HCT116 (cell line): ENCODE measurements around the gene CLIC3. TPM values are rescaled to one million over a fixed set of nuclear protein-coding genes. Genes with fewer than 3 reads are reported as not detected.

Source experiments
- ATAC-seq: fragments of 200-7000 bp; cut with Tn5 transposase; 2 replicates; pipeline ENCODE4 v1.9.1; 2020; ENCODE audit warnings: mild to moderate bottlenecking, moderate library complexity
- BruUV-seq: library from RNA; stranded (reverse); fragments of 400-500 nt; replicated peaks from 2 replicates; lab custom pipeline; 2021; lab: Mats Ljungman, UMichigan
- CTCF ChIA-PET: fragments of 300-600 bp; sonication (Branson Sonifier 250); formaldehyde crosslinking; loops from one replicate; lab custom pipeline; 2021; ENCODE audit warnings: antibody characterized with exemption; lab: Charles Lee
- POLR2A ChIA-PET: fragments of 300-600, 350-600 bp; sonication (Branson Sonifier 250); formaldehyde crosslinking; loops from one replicate; lab custom pipeline; 2021; ENCODE audit warnings: antibody characterized with exemption; lab: Charles Lee
- RAD21 ChIA-PET, 2 experiments: fragments of 300-600 bp; sonication (Branson Sonifier 250); formaldehyde crosslinking; loops; one replicate each; lab custom pipeline; 2023; ENCODE audit warnings: low total read pairs in 2 of 2; ENCODE audit not compliant: uncharacterized antibody in 2 of 2, unreplicated experiment in 2 of 2, low non-redundant PET in 1 of 2; lab: Charles Lee
- DNase-seq: peaks from one replicate; pipeline ENCODE4 v3.0.0-alpha.2; 2010; ENCODE audit warnings: low read depth, low spot score
- H2AFZ ChIP-seq: fragments of 200-600 bp; shearing (Covaris generic), sonication (generic); 2 replicates; pipeline ENCODE4 v1.6.1; 2017; ENCODE audit warnings: low read depth, mixed run types, mixed read lengths, antibody characterized with exemption, low read length; ENCODE audit not compliant: poor library complexity, severe bottlenecking
- H3K27ac ChIP-seq: 2 replicates; pipeline ENCODE4 v1.5.1; 2012; ENCODE audit warnings: low read depth, low read length
- H3K27me3 ChIP-seq: fragments of 200-600 bp; sonication (generic); 2 replicates; pipeline ENCODE4 v1.6.1; 2016; ENCODE audit warnings: mixed run types, low read length, mixed read lengths; ENCODE audit not compliant: insufficient read depth
- H3K36me3 ChIP-seq, 2 experiments: fragments of 200-500 bp in 1 of 2; fragments of 200-600 bp in 1 of 2; sonication (Bioruptor generic) in 1 of 2; sonication (generic) in 1 of 2; 2 replicates each; pipeline versions ENCODE4 v1.5.1 to v1.6.1; 2014 to 2016; ENCODE audit warnings: low read length in 2 of 2, inconsistent platforms in 1 of 2, mixed read lengths in 1 of 2, mixed run types in 1 of 2; ENCODE audit not compliant: insufficient read depth in 2 of 2, control insufficient read depth in 1 of 2
- H3K4me1 ChIP-seq, 2 experiments: fragments of 200-600 bp in 1 of 2; sonication (generic) in 1 of 2; 2 replicates each; pipeline versions ENCODE4 v1.5.1 to v1.6.1; 2012 to 2017; ENCODE audit warnings: low read length in 2 of 2, inconsistent platforms in 1 of 2, mild to moderate bottlenecking in 1 of 2, mixed read lengths in 1 of 2, mixed run types in 1 of 2, moderate library complexity in 1 of 2; ENCODE audit not compliant: insufficient read depth in 2 of 2, control insufficient read depth in 1 of 2
- H3K4me2 ChIP-seq: fragments of 200-600 bp; sonication (generic); 2 replicates; pipeline ENCODE4 v1.6.1; 2017; ENCODE audit warnings: mixed run types, low read length, mixed read lengths
- H3K4me3 ChIP-seq, 2 experiments: fragments of 200-600 bp in 1 of 2; sonication (generic) in 1 of 2; replicated peaks in 1 of 2; 2 replicates each; pipeline ENCODE4 v1.5.1; 2011 to 2016; ENCODE audit warnings: low read length in 2 of 2, control low read depth in 1 of 2, low read depth in 1 of 2, mild to moderate bottlenecking in 1 of 2, mixed read lengths in 1 of 2, mixed run types in 1 of 2
- H3K79me2 ChIP-seq: fragments of 200-600 bp; sonication (generic); 2 replicates; pipeline ENCODE4 v1.6.1; 2017; ENCODE audit warnings: mild to moderate bottlenecking, mixed run types, low read length, moderate library complexity, mixed read lengths; ENCODE audit not compliant: insufficient read depth
- H3K9ac ChIP-seq: fragments of 200-600 bp; sonication (generic); 2 replicates; pipeline ENCODE4 v1.6.1; 2016; ENCODE audit warnings: low read length, mixed read lengths
- H3K9me2 ChIP-seq: fragments of 200-600 bp; sonication (generic), shearing (Covaris generic); 2 replicates; pipeline ENCODE4 v1.6.1; 2017; ENCODE audit warnings: mixed run types, mild to moderate bottlenecking, moderate library complexity; ENCODE audit not compliant: insufficient read depth
- H3K9me3 ChIP-seq, 2 experiments: fragments of 200-500 bp in 1 of 2; fragments of 200-600 bp in 1 of 2; sonication (Bioruptor generic) in 1 of 2; sonication (generic) in 1 of 2; 2 replicates each; pipeline ENCODE4 v1.6.1; 2014 to 2017; ENCODE audit warnings: low read length in 2 of 2, mixed read lengths in 2 of 2, inconsistent platforms in 1 of 2, low read depth in 1 of 2, mild to moderate bottlenecking in 1 of 2, mixed run types in 1 of 2, moderate library complexity in 1 of 2; ENCODE audit not compliant: control insufficient read depth in 1 of 2, insufficient read depth in 1 of 2
- H4K20me1 ChIP-seq: fragments of 200-600 bp; sonication (generic), shearing (Covaris generic); 2 replicates; pipeline ENCODE4 v1.6.1; 2017; ENCODE audit warnings: mixed run types, mild to moderate bottlenecking, moderate library complexity; ENCODE audit not compliant: insufficient read depth
- CBX3 ChIP-seq: IDR thresholded peaks from 2 replicates; pipeline ENCODE4 v1.6.1; 2012; ENCODE audit warnings: low read depth
- CEBPB ChIP-seq: IDR thresholded peaks from 2 replicates; pipeline ENCODE4 v1.6.1; 2012; ENCODE audit warnings: low read depth
- CTCF ChIP-seq, 3 experiments: fragments of 200-600 bp in 1 of 3; sonication (generic) in 1 of 3; IDR thresholded peaks in 2 of 3; conservative IDR thresholded peaks in 1 of 3; 2 replicates each; pipeline ENCODE4 v1.5.1; 2012 to 2017; ENCODE audit warnings: low read depth in 2 of 3, low read length in 2 of 3, antibody characterized with exemption in 1 of 3, borderline replicate concordance in 1 of 3, control low read depth in 1 of 3, mild to moderate bottlenecking in 1 of 3, mixed read lengths in 1 of 3, mixed run types in 1 of 3, moderate library complexity in 1 of 3; ENCODE audit not compliant: insufficient read depth in 1 of 3
- EGR1 ChIP-seq: IDR thresholded peaks from 2 replicates; pipeline ENCODE4 v1.6.1; 2012; ENCODE audit warnings: low read depth
- EZH2phosphoT487 ChIP-seq: fragments of 200-600 bp; IDR thresholded peaks from 2 replicates; pipeline ENCODE4 v1.6.1; 2018; ENCODE audit warnings: antibody characterized with exemption, borderline replicate concordance
- FOSL1 ChIP-seq: IDR thresholded peaks from 2 replicates; pipeline ENCODE4 v1.6.1; 2012; ENCODE audit warnings: low read depth
- POLR2A ChIP-seq: IDR thresholded peaks from 2 replicates; pipeline ENCODE4 v1.7.0; 2011; ENCODE audit warnings: borderline replicate concordance; ENCODE audit not compliant: insufficient read depth, insufficient read length; ENCODE audit errors: extremely low read depth
- POLR2AphosphoS5 ChIP-seq: IDR thresholded peaks from 2 replicates; pipeline ENCODE4 v1.6.1; 2011; ENCODE audit warnings: mild to moderate bottlenecking, low read depth, low read length, moderate library complexity
- RAD21 ChIP-seq: IDR thresholded peaks from 2 replicates; pipeline ENCODE4 v1.6.1; 2012; ENCODE audit warnings: low read depth, mild to moderate bottlenecking
- SIN3A ChIP-seq: IDR thresholded peaks from 2 replicates; pipeline ENCODE4 v1.6.1; 2012; ENCODE audit warnings: low read depth
- SP1 ChIP-seq: IDR thresholded peaks from 2 replicates; pipeline ENCODE4 v1.6.1; 2012; ENCODE audit warnings: low read depth
- SRF ChIP-seq: IDR thresholded peaks from 2 replicates; pipeline ENCODE4 v1.6.1; 2012; ENCODE audit warnings: low read depth
- TCF7L2 ChIP-seq: IDR thresholded peaks from 2 replicates; pipeline ENCODE4 v1.7.0; 2011; ENCODE audit warnings: borderline replicate concordance, inconsistent platforms; ENCODE audit not compliant: insufficient read depth, insufficient read length; ENCODE audit errors: extremely low read depth
- YY1 ChIP-seq: IDR thresholded peaks from 2 replicates; pipeline ENCODE4 v1.6.1; 2011; ENCODE audit warnings: low read length, low read depth, moderate library complexity, mild to moderate bottlenecking; ENCODE audit not compliant: insufficient replicate concordance; ENCODE audit errors: extremely low read depth
- ZFX ChIP-seq: fragments of 450-650 bp; IDR thresholded peaks from 2 replicates; pipeline ENCODE4 v1.6.1; 2017
- ZNF274 ChIP-seq: fragments of 200-500 bp; sonication (Bioruptor generic); IDR thresholded peaks from 2 replicates; pipeline ENCODE4 v1.6.1; 2014; ENCODE audit warnings: mild to moderate bottlenecking, low read depth, low read length, inconsistent platforms
- intact Hi-C: fragments of 100-400 bp; cut with micrococcal nuclease; formaldehyde crosslinking; loops from 2 replicates; pipeline ENCODE4 v1.10.0; 2022
- total RNA-seq: library from RNA; stranded (reverse); gene quantifications from one replicate; pipeline ENCODE4 v1.2.1, GENCODE V29; 2021; ENCODE audit not compliant: unreplicated experiment
- TF ChIP-seq, protein P1 (sequence below): IDR thresholded peaks from 2 replicates; pipeline ENCODE4 v1.6.1; 2012
- TF ChIP-seq, protein P2 (sequence below): IDR thresholded peaks from 2 replicates; pipeline ENCODE4 v1.6.1; 2012
- TF ChIP-seq, protein P3 (sequence below): IDR thresholded peaks from 2 replicates; pipeline ENCODE4 v1.6.1; 2011; ENCODE audit warnings: mild to moderate bottlenecking, low read length, moderate library complexity; ENCODE audit not compliant: insufficient replicate concordance; ENCODE audit errors: extremely low read depth
- TF ChIP-seq, protein P4 (sequence below): IDR thresholded peaks from 2 replicates; pipeline ENCODE4 v1.6.1; 2012; ENCODE audit warnings: low read depth

Gene CLIC3
- total RNA-seq, 1 experiment from 2014 or later, result 8.4 TPM

- POLR2A ChIA-PET, result no interaction called here
Measured at GRCh38 chr9:137013571-137013940, 17.2 kb upstream of the CLIC3 start.

More at GRCh38 chr9:137013571-137013940, 17.2 kb upstream of the CLIC3 start:
- CTCF ChIA-PET, result no interaction called here
- DNase-seq, result no peak
- no peaks in the 10 kb centered on the region for H3K9me3 ChIP-seq
- no peak overlapping the region for H3K4me3 ChIP-seq
- no peak overlapping the region for H3K9ac ChIP-seq
- no peaks in the 10 kb centered on the region for H3K27me3 ChIP-seq
- no peak for TF ChIP-seq CTCF (IDR thresholded peaks at IDR 0.05 in 2 of 3, conservative IDR thresholded peaks at IDR 0.05 in 1 of 3; ENCODE audit: borderline replicate concordance in 1 of 3, insufficient read depth in 1 of 3, low read depth in 2 of 3, low read length in 2 of 3)
- no peak for TF ChIP-seq EZH2phosphoT487
- TF ChIP-seq, protein P1, sequence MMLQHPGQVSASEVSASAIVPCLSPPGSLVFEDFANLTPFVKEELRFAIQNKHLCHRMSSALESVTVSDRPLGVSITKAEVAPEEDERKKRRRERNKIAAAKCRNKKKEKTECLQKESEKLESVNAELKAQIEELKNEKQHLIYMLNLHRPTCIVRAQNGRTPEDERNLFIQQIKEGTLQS, result no peak
- TF ChIP-seq ZFX, result no peak
- TF ChIP-seq SIN3A, result no peak
- TF ChIP-seq, protein P2, sequence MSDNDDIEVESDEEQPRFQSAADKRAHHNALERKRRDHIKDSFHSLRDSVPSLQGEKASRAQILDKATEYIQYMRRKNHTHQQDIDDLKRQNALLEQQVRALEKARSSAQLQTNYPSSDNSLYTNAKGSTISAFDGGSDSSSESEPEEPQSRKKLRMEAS, result no peak
- TF ChIP-seq, protein P3, sequence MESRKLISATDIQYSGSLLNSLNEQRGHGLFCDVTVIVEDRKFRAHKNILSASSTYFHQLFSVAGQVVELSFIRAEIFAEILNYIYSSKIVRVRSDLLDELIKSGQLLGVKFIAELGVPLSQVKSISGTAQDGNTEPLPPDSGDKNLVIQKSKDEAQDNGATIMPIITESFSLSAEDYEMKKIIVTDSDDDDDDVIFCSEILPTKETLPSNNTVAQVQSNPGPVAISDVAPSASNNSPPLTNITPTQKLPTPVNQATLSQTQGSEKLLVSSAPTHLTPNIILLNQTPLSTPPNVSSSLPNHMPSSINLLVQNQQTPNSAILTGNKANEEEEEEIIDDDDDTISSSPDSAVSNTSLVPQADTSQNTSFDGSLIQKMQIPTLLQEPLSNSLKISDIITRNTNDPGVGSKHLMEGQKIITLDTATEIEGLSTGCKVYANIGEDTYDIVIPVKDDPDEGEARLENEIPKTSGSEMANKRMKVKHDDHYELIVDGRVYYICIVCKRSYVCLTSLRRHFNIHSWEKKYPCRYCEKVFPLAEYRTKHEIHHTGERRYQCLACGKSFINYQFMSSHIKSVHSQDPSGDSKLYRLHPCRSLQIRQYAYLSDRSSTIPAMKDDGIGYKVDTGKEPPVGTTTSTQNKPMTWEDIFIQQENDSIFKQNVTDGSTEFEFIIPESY, result no peak
- TF ChIP-seq RAD21, result no peak
- TF ChIP-seq, protein P4, sequence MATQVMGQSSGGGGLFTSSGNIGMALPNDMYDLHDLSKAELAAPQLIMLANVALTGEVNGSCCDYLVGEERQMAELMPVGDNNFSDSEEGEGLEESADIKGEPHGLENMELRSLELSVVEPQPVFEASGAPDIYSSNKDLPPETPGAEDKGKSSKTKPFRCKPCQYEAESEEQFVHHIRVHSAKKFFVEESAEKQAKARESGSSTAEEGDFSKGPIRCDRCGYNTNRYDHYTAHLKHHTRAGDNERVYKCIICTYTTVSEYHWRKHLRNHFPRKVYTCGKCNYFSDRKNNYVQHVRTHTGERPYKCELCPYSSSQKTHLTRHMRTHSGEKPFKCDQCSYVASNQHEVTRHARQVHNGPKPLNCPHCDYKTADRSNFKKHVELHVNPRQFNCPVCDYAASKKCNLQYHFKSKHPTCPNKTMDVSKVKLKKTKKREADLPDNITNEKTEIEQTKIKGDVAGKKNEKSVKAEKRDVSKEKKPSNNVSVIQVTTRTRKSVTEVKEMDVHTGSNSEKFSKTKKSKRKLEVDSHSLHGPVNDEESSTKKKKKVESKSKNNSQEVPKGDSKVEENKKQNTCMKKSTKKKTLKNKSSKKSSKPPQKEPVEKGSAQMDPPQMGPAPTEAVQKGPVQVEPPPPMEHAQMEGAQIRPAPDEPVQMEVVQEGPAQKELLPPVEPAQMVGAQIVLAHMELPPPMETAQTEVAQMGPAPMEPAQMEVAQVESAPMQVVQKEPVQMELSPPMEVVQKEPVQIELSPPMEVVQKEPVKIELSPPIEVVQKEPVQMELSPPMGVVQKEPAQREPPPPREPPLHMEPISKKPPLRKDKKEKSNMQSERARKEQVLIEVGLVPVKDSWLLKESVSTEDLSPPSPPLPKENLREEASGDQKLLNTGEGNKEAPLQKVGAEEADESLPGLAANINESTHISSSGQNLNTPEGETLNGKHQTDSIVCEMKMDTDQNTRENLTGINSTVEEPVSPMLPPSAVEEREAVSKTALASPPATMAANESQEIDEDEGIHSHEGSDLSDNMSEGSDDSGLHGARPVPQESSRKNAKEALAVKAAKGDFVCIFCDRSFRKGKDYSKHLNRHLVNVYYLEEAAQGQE, result no peak
- no peak for TF ChIP-seq FOSL1
- TF ChIP-seq ZNF274, result no peak
- no peak for TF ChIP-seq POLR2AphosphoS5
- TF ChIP-seq SRF, result no peak
- TF ChIP-seq CBX3, result no peak
- no peak for TF ChIP-seq TCF7L2
- no peak for TF ChIP-seq YY1
- no peak for TF ChIP-seq POLR2A
- no peak for TF ChIP-seq SP1
- TF ChIP-seq EGR1, result no peak
- TF ChIP-seq CEBPB, result no peak
- H3K9me2 ChIP-seq, result no peaks in the 10 kb centered on the region
- H3K4me2 ChIP-seq, result no peak overlapping the region
- H3K36me3 ChIP-seq, result peaks cover 19 to 34% of the 10 kb centered on the region in 2 experiments; a peak in 3 of 4 replicates
- intact Hi-C loops, result no loop called here
- H3K4me1 ChIP-seq, result no peaks in the 10 kb centered on the region
- RAD21 ChIA-PET, result no interaction called here
- no peak overlapping the region for H2AFZ ChIP-seq
- no peaks in the 10 kb centered on the region for H3K79me2 ChIP-seq
- no peak overlapping the region for H3K27ac ChIP-seq
- ATAC-seq, result no peak
- H4K20me1 ChIP-seq, result no peaks in the 10 kb centered on the region
- BruUV-seq, result no TSS peak
